Measurements from ENCODE around the gene MRPL23.

The MRPL23 gene

GRCh38 chr11:1926156-1927025 is 20.7 kb upstream of the MRPL23 start:
- H3K4me3 ChIP-seq (ENCODE audit: low read depth, low read length) = no peak overlapping the region
- no peak for DNase-seq (ENCODE audit: low read depth)
- TF ChIP-seq, protein P1, sequence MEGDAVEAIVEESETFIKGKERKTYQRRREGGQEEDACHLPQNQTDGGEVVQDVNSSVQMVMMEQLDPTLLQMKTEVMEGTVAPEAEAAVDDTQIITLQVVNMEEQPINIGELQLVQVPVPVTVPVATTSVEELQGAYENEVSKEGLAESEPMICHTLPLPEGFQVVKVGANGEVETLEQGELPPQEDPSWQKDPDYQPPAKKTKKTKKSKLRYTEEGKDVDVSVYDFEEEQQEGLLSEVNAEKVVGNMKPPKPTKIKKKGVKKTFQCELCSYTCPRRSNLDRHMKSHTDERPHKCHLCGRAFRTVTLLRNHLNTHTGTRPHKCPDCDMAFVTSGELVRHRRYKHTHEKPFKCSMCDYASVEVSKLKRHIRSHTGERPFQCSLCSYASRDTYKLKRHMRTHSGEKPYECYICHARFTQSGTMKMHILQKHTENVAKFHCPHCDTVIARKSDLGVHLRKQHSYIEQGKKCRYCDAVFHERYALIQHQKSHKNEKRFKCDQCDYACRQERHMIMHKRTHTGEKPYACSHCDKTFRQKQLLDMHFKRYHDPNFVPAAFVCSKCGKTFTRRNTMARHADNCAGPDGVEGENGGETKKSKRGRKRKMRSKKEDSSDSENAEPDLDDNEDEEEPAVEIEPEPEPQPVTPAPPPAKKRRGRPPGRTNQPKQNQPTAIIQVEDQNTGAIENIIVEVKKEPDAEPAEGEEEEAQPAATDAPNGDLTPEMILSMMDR (IDR thresholded peaks at IDR 0.05; ENCODE audit: insufficient read depth, low read depth, low read length, missing control alignments) = no peak

- no peak for DNase-seq (ENCODE audit: low read depth)
- TF ChIP-seq, protein P1 (IDR thresholded peaks at IDR 0.05; ENCODE audit: insufficient read depth, low read depth, low read length, missing control alignments) = no peak
These were observed 19.9 kb upstream of the MRPL23 start for GRCh38 chr11:1927026-1927847.

GRCh38 chr11:1927848-1928469 is 19.2 kb upstream of the MRPL23 start:
- H3K4me3 ChIP-seq (ENCODE audit: low read depth, low read length) = no peak overlapping the region
- no peak for DNase-seq (ENCODE audit: low read depth)
- TF ChIP-seq, protein P1 (IDR thresholded peaks at IDR 0.05; ENCODE audit: insufficient read depth, low read depth, low read length, missing control alignments) = no peak

More at GRCh38 chr11:1927026-1927847, 19.9 kb upstream of the MRPL23 start:
- no peak overlapping the region for H3K4me3 ChIP-seq (ENCODE audit: low read depth, low read length)

- TF ChIP-seq, protein P1 (IDR thresholded peaks at IDR 0.05; ENCODE audit: insufficient read depth, low read depth, low read length, missing control alignments) = no peak
- H3K4me3 ChIP-seq (ENCODE audit: low read depth, low read length) = no peak overlapping the region
- no peak for DNase-seq (ENCODE audit: low read depth)
These were observed 18.7 kb upstream of the MRPL23 start for GRCh38 chr11:1928470-1928890.

DNA sequence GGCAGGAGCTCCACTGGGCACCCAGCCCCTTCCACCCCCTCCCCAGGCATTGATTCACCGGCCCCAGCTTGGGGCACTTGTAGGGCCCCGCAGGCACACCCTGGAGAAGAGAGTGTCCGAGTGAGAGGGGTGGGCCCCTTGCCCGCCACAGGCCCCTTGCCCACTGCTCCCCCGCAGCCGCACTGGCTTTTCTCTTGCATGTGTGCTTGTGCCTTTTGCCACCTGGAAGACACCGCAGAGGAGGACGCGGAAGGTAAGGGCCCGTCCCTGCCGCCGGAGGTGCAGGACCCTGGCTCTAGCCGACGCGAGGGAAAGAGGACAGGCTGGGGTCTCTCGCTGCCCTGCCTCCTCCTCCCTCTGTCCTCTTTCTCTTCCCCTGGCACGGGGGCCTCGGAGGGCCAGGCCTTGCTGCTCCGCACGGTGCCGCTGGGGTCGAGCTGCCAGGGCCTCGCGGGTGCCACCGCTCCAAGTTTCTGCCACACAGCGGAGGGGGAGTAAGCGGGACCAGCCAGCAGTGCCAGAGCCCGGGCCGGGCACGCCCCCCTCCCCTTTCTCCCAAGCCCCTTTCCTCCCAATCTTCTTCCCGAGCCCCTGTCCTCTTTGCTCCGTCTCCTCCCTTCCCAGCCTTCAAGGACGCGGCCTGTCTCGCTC is 18.1 kb upstream of the MRPL23 start:
- H3K4me3 ChIP-seq (ENCODE audit: low read depth, low read length) = no peak overlapping the region
- TF ChIP-seq, protein P1 (IDR thresholded peaks at IDR 0.05; ENCODE audit: insufficient read depth, low read depth, low read length, missing control alignments) = no peak

More for the DNA sequence above, 18.1 kb upstream of the MRPL23 start:
- no peak for DNase-seq (ENCODE audit: low read depth)

Data from GM12865 (cell line).